MM.1S (cell line): ENCODE measurements around the gene PTPN12.

Experiments used
- DNase-seq: peaks from one replicate; pipeline ENCODE4 v3.0.0-alpha.2; 2015
- H2AFZ ChIP-seq: fragments of 300-600 bp; sonication (generic); 2 replicates; pipeline ENCODE4 v1.6.0; 2016; ENCODE audit warnings: antibody characterized with exemption, low read length
- H3F3A ChIP-seq: fragments of 300-600 bp; sonication (generic); 2 replicates; pipeline ENCODE4 v1.6.1; 2016; ENCODE audit warnings: mild to moderate bottlenecking, antibody characterized with exemption, low read length, moderate library complexity, mixed read lengths; ENCODE audit not compliant: insufficient read depth
- H3K27ac ChIP-seq: fragments of 300-600 bp; sonication (generic); 2 replicates; pipeline ENCODE4 v1.5.1; 2016; ENCODE audit warnings: mild to moderate bottlenecking, low read length
- H3K27me3 ChIP-seq: fragments of 300-600 bp; sonication (generic); replicated peaks from 2 replicates; pipeline ENCODE4 v1.6.0; 2016; ENCODE audit warnings: low read length; ENCODE audit not compliant: insufficient read depth
- H3K36me3 ChIP-seq: fragments of 300-600 bp; sonication (generic); replicated peaks from 2 replicates; pipeline ENCODE4 v1.6.1; 2016; ENCODE audit warnings: mild to moderate bottlenecking, low read length, mixed read lengths; ENCODE audit not compliant: insufficient read depth
- H3K4me1 ChIP-seq: fragments of 300-600 bp; sonication (generic); 2 replicates; pipeline ENCODE4 v1.6.1; 2016; ENCODE audit warnings: low read length, mixed read lengths
- H3K4me2 ChIP-seq: fragments of 300-600 bp; sonication (generic); 2 replicates; pipeline ENCODE4 v1.6.0; 2016; ENCODE audit warnings: low read depth, low read length
- H3K4me3 ChIP-seq: fragments of 300-600 bp; sonication (generic); 2 replicates; pipeline ENCODE4 v1.5.1; 2016; ENCODE audit warnings: low read length, mixed read lengths
- H3K79me2 ChIP-seq: fragments of 300-600 bp; sonication (generic); 2 replicates; pipeline ENCODE4 v1.6.1; 2016; ENCODE audit warnings: mixed run types, low read length, mixed read lengths
- H3K9ac ChIP-seq: fragments of 300-600 bp; sonication (generic); 2 replicates; pipeline ENCODE4 v1.6.1; 2016; ENCODE audit warnings: low read length, mixed read lengths
- H3K9me2 ChIP-seq: fragments of 300-600 bp; sonication (generic); replicated peaks from 2 replicates; pipeline ENCODE4 v1.6.1; 2016; ENCODE audit warnings: mild to moderate bottlenecking, low read length, mixed read lengths; ENCODE audit not compliant: insufficient read depth
- H3K9me3 ChIP-seq: fragments of 300-600 bp; sonication (generic); replicated peaks from 2 replicates; pipeline ENCODE4 v1.6.1; 2016; ENCODE audit warnings: mild to moderate bottlenecking, low read length, mixed read lengths; ENCODE audit not compliant: insufficient read depth
- H4K20me1 ChIP-seq: fragments of 300-600 bp; sonication (generic); 2 replicates; pipeline ENCODE4 v1.6.1; 2016; ENCODE audit warnings: mild to moderate bottlenecking, low read length, moderate library complexity, mixed read lengths; ENCODE audit not compliant: insufficient read depth
- CTCF ChIP-seq: fragments of 300-600 bp; sonication (generic); IDR thresholded peaks from 2 replicates; pipeline ENCODE4 v1.5.1; 2016; ENCODE audit warnings: antibody characterized with exemption, low read length, mixed read lengths
- EZH2 ChIP-seq: fragments of 300-600 bp; sonication (generic); optimal IDR thresholded peaks from 2 replicates; pipeline ENCODE3; 2017; ENCODE audit warnings: low read depth, mild to moderate bottlenecking, antibody characterized with exemption, low read length, mixed read lengths
- EZH2phosphoT487 ChIP-seq: fragments of 300-600 bp; sonication (generic); IDR thresholded peaks from 2 replicates; pipeline ENCODE4 v1.6.1; 2018; ENCODE audit warnings: antibody characterized with exemption, low read length

PTPN12 gene

GRCh38 chr7:77498659-77499379, 38.3 kb upstream of the PTPN12 start:
- TF ChIP-seq EZH2phosphoT487, result no peak
- no peak for TF ChIP-seq EZH2
- TF ChIP-seq CTCF, result no peak
- Histone ChIP-seq H3K4me1 (peaks cover 11% of the 10 kb centered on the region), H3K27me3 (no peaks in the 10 kb centered on the region), H4K20me1 (no peaks in the 10 kb centered on the region), H3K9me3 (no peaks in the 10 kb centered on the region), H2AFZ (peak overlapping the region; percentile 43), H3K36me3 (no peaks in the 10 kb centered on the region), H3K79me2 (no peaks in the 10 kb centered on the region), H3F3A (peaks cover 15% of the 10 kb centered on the region), H3K9me2 (no peaks in the 10 kb centered on the region), H3K9ac (peak overlapping the region; percentile 55), H3K4me3 (peak overlapping the region; percentile 28), H3K4me2 (peak overlapping the region; percentile 33), H3K27ac (peak overlapping the region; percentile 79)
- DNase-seq, result peak; percentile 70

- no peaks in the 10 kb centered on the region; the same call in 1 of the 2 replicates for H3K9me2 ChIP-seq
- no peaks in the 10 kb centered on the region for H3K9me3 ChIP-seq
- H3K4me1 ChIP-seq, result peaks cover 16% of the 10 kb centered on the region
- no peak for DNase-seq
- H2AFZ ChIP-seq, result no peak overlapping the region
- no peak overlapping the region for H3K4me2 ChIP-seq
- H3K79me2 ChIP-seq, result no peaks in the 10 kb centered on the region
- peaks cover 15% of the 10 kb centered on the region for H3F3A ChIP-seq
- no peak overlapping the region for H3K27ac ChIP-seq
- no peak overlapping the region for H3K4me3 ChIP-seq
- H3K9ac ChIP-seq, result no peak overlapping the region
- no peak for TF ChIP-seq EZH2phosphoT487
- no peak for TF ChIP-seq CTCF
- TF ChIP-seq EZH2, result no peak
- no peaks in the 10 kb centered on the region for H3K27me3 ChIP-seq
- H4K20me1 ChIP-seq, result no peaks in the 10 kb centered on the region
- H3K36me3 ChIP-seq, result no peaks in the 10 kb centered on the region
Observed at GRCh38 chr7:77501192-77501515, 35.9 kb upstream of the PTPN12 start.

DNA sequence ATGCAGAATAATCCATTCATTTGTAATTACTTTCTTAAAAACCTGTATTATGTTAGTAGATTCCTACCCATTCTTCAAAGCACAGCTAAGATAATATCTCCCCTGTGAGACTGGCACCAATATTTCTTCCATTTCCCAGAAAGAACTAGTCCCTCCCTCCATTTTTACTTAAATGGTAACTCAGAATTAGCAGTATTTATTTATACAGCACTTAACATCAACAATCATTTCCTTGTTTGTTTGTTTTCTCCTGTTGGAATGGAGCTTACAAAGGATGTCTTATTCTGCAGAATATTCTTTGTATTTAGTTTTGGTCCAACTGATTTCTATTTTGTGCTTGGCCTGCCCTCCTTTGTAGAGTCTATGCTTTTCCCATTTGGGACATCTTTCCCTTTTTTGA, 32.1 kb upstream of the PTPN12 start:
- Histone ChIP-seq H3K27ac (no peak overlapping the region), H3K4me1 (peaks cover 26% of the 10 kb centered on the region), H3K4me2 (no peak overlapping the region), H3K4me3 (no peak overlapping the region), H2AFZ (no peak overlapping the region), H3F3A (peaks cover 4% of the 10 kb centered on the region; the same call in 1 of the 2 replicates), H3K79me2 (no peaks in the 10 kb centered on the region), H3K9ac (no peak overlapping the region), H3K9me2 (no peaks in the 10 kb centered on the region; the same call in 1 of the 2 replicates), H4K20me1 (no peaks in the 10 kb centered on the region), H3K36me3 (no peaks in the 10 kb centered on the region), H3K27me3 (no peaks in the 10 kb centered on the region), H3K9me3 (no peaks in the 10 kb centered on the region)
- no peak for TF ChIP-seq EZH2phosphoT487
- TF ChIP-seq CTCF, result no peak
- DNase-seq, result no peak
